Stimulated activated naive CD4-positive, alpha-beta T cell treated with Interleukin-2 at 50 U/mL for 16 hours (primary cell): Measurements from ENCODE around the gene TNFRSF25.
A peak's percentile ranks its signal among the peaks of the same experiment; 100 is the strongest.

Experiments used
- DNase-seq: peaks from one replicate; lab custom pipeline; 2025; lab: John Stamatoyannopoulos, UW

TNFRSF25 gene, protein sequence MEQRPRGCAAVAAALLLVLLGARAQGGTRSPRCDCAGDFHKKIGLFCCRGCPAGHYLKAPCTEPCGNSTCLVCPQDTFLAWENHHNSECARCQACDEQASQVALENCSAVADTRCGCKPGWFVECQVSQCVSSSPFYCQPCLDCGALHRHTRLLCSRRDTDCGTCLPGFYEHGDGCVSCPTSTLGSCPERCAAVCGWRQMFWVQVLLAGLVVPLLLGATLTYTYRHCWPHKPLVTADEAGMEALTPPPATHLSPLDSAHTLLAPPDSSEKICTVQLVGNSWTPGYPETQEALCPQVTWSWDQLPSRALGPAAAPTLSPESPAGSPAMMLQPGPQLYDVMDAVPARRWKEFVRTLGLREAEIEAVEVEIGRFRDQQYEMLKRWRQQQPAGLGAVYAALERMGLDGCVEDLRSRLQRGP

DNA sequence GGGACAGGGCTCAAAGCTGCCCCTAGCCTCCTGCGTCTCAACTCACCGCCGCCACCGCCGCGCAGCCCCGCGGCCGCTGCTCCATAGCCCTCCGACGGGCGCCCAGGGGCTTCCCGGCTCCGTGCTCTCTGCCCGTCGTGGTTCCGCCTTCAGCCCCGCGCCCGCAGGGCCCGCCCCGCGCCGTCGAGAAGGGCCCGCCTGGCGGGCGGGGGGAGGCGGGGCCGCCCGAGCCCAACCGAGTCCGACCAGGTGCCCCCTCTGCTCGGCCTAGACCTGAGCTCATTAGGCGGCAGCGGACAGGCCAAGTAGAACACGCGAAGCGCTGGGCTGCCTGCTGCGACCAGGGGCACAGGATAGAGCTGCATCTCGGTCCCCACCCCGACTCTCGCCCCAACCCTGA lies at the start of gene TNFRSF25:
TNFRSF25 (minus strand) TSS at position 151 of the 400 bp plus-strand sequence; CDS start at position 85, 66 bp downstream.
- peak; percentile 58 for DNase-seq

DNA sequence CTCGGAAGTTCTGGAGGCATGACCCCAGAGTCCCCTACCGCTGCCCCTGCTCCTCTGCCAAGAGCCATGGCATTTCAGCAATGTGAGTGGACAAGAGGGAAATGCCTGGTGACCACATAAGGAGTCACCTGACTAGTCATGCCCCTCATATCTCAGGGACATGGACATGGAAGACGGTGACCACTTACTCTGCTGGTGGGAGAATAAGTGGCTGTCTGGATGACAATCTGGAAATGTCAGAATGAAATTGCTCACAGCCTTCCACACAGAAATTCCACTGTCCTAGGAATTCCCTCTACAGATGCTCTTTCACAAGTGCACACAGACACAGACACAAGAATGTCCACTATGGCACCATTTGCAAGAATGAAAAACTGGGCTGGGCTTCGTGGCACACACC lies 49.8 kb upstream of the TNFRSF25 start:
- no peak for DNase-seq

DNA sequence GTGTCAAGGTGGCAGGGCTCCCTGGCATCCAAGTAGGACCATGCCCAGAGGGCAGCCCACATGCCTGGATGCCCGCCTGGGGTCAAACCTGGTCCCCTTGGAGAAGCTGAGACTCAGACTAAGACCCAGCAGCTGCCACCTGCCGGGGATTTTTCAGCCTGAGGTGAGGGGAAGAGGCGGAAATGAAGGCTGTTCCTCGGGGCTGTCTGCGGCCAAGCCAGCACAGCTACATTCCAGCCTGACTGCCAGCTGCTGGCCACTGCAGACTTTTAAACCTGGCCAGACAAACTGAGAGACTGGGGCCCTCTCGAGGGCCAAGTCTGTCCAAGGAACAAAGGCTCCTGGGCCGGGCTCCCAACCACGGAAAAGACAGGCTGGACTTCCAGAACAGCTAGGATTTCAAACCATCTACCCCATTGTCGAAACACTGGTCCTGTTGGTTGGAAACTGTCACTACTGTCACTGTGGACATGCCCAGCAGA lies 47.4 kb upstream of the TNFRSF25 start:
- DNase-seq, result no peak

DNA sequence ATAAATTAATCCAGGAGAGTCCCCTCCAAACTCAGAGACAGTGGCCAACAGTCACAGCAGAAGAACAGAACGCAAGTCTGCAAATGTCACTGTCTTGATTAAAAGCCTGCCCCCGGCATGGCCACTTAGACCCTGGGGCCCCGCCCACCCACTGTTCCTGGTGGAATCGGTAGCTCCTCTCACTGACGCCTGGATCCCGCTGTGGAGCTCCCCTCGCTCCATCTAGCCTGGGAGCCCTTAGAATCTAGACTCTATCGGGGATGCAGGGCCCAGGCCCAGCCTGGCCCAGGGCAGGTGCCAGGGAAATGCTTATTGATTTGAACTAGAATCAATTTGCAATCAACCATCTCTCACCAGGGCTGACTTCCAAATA lies 46.9 kb upstream of the TNFRSF25 start:
- no peak for DNase-seq

DNA sequence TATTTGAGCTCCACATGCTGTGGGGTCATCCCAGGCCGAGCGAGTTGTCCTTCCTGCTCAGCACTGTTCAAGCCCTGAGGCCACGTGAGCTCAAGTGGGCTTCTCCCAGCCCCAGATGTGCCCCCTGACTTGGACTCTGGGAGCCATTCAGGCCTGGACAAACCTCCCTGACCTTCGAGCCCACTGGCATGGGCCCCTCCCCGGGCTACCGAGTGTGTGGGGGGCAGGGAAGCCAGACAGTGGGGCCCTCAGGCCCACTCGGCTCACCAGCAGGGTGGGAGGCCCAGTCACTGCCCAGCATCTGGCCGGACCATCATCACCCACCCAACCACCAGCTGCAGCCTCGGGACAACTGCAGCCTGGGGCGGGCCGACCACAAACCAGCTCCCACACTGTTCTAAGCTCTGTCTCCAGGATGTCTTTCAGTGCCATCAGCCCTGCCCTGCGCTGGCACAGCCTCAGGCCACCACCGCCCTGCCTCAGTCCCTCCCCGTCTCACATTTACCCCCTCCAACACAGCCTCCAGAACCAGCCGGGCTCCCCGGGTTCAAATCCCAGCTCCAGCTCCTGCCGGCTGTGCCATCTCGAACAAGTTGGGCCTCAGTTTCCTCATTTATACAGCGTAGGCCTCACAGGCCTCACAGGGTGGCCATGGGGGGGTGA lies 46.4 kb upstream of the TNFRSF25 start:
- DNase-seq, result no peak

DNA sequence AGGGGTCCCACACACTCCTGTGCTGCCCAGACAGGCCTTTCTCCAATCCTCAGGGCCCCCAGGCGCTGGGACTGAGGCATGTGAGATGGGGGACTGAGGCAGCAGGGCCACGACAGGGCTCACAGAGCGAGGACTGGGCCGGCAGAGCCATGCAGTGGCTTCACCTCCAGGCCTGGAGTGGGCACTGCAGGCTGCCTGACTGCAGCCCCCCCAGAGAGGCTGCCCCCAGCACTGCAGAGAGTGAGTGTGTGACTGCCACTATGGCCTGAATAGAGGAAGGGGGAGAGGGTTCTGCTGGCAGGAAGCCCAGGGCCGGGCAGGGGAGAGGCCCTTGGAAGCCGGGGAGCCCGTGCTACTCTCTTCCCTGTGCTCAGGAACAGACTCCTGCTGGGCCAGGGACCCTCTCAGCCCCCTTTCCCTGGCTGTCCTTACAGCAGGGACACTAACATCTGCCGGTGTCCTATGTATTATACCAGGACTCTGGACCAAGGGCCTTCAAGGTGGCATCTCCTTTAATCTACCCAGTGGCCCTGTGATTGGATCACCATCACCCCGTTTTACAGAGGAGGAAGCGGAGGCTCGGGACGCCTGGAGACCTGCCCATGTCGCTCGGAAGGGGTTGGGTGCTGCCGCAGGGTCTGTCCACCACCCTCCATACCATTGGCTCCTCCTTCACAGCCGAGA lies 45.7 kb upstream of the TNFRSF25 start:
- DNase-seq, result no peak

DNA sequence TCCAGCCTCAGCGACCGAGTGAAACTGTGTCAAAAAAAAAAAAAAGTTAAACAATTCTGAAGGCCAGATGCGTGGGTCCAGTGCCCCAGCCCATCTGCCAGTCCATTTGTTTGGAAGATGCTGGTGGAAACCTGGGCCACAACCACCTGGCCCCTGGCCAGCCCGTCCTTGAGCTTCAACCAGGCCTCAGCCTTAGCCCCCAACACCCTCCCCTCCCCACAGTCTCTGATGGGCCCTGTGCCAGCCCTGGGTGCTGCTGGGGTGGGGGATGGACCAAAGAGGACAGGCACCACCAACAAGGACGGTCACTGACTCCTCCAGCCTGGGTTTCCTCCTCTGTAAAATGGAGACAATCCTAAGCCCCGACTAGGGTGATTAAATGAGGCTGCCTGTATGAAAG lies 45.1 kb upstream of the TNFRSF25 start:
- DNase-seq, result no peak

DNA sequence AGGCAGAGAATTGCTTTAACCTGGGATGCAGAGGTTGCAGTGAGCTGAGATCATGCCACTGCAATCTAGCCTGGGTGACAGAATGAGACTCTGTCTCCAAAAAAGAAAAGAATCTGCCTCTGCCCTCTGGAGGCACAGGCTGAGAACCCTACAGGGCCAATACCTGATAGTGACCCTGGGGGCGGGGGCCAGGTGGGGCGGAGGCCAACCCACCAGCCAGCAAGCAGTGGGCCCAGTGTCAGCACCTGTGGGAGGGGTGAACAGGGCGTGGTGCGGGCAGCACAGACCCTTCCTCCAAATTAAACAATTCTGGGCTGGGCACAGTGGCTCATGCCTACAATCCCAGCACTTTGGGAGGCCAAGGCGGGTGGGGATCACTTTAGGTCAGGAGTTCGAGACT lies 44.5 kb upstream of the TNFRSF25 start:
- no peak for DNase-seq

DNA sequence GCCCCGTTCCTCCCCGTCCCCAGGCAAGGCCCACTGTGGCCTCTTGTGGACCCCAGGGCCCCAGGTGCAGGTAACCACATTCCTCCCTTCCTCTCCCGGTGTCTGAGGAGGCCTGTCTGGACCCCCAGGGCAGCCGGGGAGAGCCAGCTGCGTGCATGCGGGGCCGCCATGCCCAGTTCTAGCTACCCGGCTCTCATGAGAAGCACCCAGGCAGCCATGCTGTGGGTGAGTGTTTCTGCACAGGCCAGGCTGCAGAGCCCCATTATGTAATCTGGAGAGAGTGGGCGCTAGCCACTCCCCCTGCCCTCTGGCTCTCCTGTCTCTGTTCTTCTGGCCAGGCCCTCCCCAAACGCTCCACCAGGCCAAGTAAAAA lies 43.9 kb upstream of the TNFRSF25 start:
- DNase-seq, result no peak

DNA sequence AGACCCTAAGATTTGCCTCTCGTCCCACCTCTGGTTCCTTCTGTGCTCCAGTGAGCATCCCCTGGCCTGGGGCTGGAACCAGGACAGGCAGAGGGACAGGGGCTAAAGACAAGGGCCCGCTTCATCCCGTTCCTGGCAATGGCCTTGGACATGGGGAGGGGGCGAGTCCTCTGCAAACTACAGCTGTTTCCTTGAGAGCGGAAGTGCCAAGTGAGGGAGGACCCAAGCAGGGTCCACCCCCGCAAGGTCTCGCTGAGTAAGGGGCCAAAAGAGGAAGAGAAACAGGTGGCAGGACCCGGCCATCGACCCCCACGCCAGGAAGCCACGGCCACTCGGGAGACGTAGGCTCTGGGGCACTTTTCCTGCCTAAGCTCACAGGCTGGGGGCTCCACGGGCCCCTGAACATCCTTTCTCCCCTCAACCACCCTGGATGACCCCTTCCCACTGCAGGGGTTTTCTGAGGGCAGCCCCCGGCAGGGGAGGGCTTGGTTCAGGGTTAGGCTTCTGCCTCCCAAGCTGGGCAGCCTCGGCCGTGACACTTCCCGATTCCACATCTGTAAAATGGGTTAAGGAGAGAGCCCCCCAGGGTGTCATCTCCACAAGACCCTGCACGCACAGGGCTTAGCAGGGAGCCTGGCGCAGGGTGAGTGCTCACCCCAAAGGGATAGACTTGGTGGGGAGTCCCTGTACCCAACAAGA lies 43.4 kb upstream of the TNFRSF25 start:
- DNase-seq, result no peak

DNA sequence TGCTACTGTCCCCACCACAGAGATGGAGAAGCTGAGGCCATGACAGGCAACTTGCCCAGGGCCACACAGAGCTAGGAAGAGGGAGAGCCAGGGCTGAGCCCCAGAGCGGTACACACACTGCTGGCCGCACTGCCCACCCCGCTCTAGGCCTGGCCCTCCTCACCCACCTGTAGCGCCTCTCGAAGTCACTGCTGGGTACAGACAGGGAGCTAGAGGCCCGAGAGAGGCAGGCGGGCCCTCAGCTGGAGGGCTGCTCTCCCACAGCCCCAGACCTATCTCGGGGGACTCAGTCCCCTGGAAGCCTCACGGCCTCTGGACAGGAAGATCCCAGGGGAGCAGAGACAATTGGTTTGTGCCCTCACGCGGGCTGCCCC lies 42.8 kb upstream of the TNFRSF25 start:
- no peak for DNase-seq

DNA sequence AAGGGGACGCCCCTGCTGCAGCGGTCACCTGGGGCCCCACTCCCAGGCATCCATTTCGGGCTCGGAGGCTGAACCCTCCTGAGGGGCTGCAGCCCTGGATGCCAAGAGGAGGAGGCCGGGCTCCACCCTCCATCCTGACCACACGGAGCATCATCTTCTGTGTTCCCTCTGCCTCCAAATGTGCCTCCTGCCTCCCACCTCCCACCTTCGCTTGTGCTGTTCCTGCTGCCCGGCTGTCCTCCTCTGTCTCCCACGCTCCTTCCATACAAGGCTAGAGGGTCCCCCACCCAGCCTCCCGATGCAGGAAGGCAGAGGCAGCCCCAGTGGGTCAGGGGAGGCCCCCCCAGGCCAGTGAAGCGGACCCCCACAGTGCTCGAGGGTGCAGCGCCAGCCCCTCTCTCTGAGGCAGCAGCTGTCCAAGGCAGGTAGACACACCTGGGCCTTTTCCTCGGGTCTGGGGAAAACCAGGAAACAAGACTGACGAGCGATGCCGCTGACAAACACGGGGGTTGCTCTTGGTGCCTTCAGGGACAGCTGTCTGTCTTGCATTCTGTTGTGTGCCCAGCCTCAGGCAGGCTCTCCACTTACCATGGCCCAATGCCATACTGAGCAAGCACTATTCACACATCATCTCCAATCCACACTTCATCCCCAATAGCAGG lies 42.3 kb upstream of the TNFRSF25 start:
- DNase-seq, result no peak

DNA sequence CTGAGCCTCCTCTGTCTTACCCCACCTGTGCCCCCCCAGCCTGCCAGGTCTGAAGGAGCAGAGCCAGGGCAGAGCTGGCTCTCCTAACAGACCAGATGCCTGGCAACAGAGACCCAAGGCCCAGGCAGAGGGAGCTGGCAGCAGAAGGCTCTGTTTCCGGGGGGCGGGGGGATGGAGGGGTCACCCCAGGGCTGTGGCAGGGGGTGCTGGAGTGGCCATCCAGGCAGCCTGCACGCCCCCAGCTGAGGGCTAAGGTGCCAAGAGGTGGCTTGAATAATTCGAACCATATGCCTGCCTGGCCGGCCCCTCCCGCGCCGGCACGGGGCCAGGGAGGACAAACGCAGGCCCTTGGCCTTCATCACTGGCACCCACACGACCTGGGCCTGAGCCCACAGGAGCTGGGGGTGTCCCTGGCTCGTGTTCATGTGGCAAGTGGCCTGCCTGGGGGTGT lies 41.5 kb upstream of the TNFRSF25 start:
- DNase-seq, result no peak

DNA sequence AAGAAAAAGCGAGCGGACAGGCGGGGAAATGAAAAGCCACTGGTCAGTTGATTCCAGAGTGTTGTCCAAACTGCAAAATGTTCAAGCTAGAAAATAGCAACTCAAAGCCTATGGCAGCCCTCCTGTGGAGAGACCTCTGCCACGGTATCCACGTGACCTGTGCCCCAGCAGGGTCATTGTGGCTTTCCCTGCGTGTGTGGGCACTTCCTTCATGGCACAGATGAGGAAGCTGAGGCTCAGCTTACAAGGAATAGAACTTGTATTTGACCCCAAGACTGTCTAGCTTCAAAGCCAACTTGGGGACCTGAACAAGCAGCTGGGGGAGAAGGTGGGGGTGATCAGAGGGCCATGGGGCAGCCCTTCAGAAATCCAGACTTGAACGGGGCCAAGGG lies 41.1 kb upstream of the TNFRSF25 start:
- DNase-seq, result no peak

DNA sequence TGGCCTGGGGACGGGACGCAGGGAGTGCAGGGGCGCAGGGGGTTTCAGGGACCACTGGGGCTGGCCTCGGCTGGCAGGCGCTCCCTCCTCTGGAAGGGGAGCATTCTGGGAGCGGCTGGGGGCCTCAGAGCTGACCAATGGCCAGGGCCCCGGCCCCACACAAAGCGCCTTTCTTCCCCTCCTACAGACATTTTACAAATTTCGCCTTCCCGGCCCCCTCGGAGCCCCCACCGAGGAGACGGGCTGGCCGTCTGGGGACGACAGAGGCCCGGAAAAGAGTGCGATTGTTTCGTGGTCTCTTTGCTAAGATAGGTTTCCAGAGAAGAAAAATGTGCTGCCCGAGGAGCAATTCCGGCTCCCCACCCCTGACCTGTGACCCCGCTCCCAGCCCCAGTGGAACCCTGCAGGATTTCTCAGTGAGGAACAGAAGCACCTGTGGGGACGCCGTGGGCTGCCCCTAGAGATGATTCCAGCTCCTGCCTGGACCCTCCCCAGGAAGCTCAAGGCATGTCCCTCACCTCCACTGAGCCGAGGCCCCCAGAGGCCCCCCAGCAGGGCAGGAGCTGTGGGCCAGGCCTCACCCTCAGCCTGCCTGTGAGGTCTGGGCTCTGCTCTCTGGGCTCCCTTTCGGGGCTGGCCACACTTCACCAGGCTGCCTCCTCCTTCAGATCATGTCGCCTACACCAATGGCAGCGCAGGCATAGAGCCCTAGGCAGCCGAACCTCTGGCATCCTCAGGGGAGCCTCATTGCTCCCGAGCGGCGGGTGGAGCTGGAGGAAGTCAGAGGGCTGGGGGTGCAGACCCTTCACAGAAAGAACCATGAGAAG lies 40.5 kb upstream of the TNFRSF25 start:
- DNase-seq, result no peak

DNA sequence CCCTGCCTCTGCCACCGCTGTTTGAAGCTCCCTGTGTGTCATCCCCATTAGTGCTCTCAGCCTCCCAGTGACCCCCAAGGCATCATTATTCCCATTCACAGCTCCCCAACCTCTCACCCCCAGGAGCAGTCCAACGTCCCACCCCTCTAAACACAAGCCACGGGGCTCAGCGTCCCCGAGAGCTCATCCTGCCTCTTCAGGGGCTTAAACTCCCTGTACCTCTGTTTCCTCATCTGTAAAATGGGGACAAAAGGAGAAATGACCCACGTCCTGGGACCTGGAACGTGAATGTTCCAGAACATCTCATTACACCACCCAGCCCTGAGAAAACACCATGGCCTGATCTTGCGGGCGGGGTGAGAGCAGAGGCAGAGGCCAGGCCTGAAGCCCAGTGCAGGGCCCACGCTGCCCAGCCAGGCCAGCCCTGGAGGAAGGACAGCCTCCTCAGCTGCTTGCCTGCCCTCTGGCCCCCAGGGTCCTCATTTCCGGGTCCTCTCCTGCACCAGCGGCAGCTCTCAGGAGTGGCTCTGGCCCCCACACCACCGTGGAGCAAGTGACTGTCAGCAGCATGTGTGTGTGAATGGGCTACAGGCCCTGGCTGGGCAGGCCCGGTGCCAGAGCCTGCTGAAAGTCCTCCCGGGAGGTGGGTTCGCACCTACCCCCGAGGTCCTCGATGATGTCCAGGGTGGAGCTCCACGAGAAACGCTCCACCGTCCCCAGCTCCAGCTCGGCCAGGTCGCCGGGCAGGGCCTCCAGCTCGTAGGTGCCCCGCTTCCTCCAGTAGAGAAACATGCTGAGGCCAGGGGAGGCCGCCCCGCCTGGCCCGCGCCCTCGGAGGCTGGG lies 39.6 kb upstream of the TNFRSF25 start:
- no peak for DNase-seq

DNA sequence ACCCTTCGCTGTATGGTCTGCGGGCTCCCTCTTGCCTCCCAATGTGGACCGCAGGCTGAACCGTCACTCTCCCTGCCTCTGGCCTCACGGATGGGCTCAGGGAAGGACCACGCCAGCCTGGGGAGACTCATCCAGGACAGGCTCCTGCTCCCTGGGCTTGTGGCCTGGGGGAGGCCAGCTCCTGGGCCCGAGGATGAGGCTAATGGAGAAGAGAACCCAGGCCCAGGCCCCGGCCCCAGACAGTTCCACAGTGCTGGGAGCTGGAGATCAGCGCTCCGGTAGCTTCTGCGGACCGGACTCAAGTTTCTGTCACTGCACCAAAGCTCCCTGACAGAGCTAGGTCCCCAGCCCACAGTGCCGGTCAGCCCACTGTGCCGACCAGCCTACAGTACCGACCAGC lies 38.9 kb upstream of the TNFRSF25 start:
- DNase-seq, result no peak

DNA sequence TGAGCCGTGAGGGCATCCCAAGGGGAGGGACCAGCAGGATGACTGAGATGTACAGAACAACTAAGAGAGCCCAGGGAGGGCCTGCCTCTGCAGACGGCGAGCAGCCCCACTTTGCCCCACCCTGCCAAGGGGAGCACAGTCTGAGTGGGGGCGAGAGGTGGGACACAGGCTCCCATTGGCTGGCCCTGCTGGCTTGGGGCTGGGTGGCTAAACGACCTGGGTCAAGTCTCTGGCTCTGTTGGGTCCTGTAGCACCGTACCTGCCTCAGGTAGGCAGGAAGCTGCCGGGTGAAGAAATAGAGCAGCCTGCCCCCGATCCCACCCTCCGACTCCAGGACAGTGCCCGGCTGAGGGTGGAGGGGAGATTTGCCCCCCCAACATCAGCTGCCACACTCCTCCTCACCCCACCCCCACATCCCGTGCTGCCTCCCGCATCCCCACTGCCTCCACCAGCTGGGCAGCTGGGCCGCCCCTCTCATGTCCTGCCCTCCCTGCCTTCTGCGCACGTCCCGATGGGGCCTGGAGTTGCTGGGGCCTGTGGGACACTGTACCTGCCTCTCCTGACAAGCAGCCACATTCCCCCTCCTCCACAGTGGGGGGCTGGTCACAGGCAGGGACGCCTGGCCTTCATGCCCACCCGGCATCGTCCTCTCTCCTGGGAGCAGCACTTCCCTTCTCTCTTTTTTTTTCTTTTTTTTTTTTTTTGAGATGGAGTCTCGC lies 38.1 kb upstream of the TNFRSF25 start:
- no peak for DNase-seq
